Measurements from ENCODE around the gene UACA.
"Not testable (repeated sequence)": the region's sequence is repeated elsewhere in the genome, so short reads cannot be mapped to it uniquely, and the experiment has no call there.

The UACA gene

DNA sequence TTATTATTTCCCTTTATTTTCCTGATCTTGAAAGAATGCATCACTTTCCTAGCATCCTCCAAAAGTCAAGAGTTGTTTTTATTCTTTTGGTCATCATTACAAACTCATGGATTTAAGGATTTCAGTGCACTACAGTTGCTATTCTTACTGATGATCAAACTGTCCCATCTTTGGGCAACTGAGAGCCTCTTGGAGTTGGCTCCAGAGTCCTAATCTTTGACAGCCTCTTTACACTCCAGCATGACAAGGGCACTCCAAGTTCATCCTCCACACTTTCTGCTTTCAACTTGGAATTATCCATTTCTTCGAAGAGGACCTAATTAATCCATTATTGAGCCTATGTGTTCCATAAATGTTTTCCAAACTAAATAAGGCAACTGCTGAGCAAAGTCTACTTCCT is 5.7 kb downstream of the UACA start:
- no peak for DNase-seq (ENCODE audit: low read depth)

- DNase-seq (ENCODE audit: low read depth) = no peak
Measured at GRCh38 chr15:70754862-70755261, 8.5 kb downstream of the UACA start.

- no peak for DNase-seq (ENCODE audit: low read depth)
Measured at GRCh38 chr15:70753101-70753829, 10.1 kb downstream of the UACA start.

- no peak for DNase-seq (ENCODE audit: low read depth)
Measured at GRCh38 chr15:70752193-70752635, 11.1 kb downstream of the UACA start.

GRCh38 chr15:70750203-70750869 is 13.0 kb downstream of the UACA start:
- no peak for DNase-seq (ENCODE audit: low read depth)

- peak; percentile 43 for DNase-seq (ENCODE audit: low read depth)
Measured at GRCh38 chr15:70748281-70748747, 15.0 kb downstream of the UACA start.

DNA sequence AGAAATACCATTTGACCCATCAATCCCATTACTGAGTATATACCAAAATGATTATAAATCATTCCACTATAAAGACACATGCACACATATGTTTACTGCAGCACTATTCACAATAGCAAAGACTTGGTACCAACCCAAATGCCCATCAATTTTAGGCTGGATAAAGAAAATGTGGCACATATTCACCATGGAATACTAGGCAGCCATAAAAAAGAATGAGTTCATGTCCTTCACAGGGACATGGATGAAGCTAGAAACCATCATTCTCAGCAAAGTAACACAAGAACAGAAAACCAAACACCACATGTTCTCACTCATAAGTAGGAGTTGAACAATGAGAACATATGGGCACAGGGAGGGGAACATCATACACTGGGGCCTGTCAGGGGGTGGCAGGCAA is 16.8 kb downstream of the UACA start:
- not testable (repeated sequence) for DNase-seq (ENCODE audit: low read depth)

- DNase-seq (ENCODE audit: low read depth) = peak; percentile 30
Measured at GRCh38 chr15:70742928-70743327, 20.4 kb downstream of the UACA start.

DNA sequence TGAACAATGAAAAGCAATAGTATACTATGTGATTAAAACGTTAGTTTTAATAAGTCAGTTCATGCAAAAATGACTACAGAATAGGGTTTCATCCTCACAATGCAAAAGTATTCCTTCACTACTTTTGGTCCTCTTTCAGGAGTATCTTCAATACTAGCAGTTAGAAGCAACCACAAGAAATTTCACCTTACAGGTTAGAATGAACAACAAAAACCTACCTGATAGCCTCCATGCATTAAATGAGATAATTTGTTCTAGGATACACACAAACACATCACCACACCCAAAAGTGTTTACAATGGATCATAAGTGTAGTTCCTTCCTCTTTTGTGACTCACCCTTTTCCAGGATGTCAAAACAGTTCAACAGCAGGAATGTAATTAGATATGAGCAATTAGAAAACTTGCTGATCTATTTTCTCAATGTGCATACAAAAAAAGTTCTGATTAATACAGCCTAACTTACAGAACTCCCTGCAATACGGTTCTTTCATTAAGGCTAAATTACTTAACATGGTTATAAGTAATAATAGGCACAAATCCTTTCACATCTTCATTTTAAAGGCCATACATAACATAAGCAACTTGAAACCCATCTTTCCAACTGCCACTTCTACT is 21.6 kb downstream of the UACA start:
- DNase-seq (ENCODE audit: low read depth) = peak; percentile 84

DNA sequence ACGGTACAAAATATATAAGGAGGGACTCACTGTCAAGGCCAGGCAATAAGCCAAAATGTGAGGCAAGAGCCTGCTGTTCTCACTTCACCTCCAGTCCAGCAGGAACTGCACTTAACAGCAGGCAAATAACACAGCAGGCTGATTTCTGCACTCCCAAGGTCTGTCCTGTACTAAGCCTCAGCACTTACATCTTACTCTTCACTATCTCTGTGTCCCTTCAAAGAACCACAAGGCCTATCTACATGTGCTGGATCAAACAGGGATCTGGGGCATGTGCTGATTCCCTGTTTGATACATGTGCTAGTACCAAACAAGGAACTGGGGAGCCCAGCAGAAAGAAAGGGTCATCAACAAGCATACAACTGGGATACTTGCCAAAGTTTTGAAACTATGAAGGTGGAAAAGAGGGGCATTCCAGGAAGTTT is 22.2 kb downstream of the UACA start:
- peak; percentile 63 for DNase-seq (ENCODE audit: low read depth)

DNA sequence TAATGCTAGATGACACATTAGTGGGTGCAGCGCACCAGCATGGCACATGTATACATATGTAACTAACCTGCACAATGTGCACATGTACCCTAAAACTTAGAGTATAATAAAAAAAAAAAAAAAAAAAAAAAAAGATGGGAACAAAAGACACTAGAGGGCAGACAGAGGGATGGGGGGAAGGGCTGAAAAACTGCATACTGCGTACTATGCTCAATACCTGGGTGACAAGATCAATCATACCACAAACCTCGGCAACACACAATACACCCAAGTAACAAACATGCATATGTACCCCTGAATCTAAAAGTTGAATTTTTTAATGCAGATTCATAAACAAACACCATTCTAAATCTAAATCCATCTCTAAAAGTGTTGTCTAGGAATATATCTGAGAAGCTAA is 28.3 kb downstream of the UACA start:
- not testable (repeated sequence) for DNase-seq (ENCODE audit: low read depth)

DNA sequence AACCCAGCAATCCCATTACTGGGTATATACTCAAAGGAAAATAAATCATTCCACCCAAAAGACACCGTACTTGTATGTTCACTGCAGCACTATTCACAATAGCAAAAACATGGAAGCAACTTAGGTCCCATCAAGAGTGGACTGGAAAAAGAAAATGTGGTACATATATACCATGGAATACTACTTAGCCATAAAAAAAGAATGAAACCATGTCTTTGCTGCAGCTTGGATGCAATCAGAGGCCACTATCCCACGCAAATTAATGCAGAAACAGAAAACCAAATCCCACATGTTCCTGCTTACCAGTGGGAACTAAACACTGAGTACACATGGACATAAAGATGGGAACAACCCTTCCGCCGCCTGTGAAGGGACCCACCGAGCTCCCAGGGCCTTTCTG is 34.2 kb downstream of the UACA start:
- DNase-seq (ENCODE audit: low read depth) = no peak

- no peak for DNase-seq (ENCODE audit: low read depth)
Measured at GRCh38 chr15:70726753-70727152, 36.6 kb downstream of the UACA start.

DNA sequence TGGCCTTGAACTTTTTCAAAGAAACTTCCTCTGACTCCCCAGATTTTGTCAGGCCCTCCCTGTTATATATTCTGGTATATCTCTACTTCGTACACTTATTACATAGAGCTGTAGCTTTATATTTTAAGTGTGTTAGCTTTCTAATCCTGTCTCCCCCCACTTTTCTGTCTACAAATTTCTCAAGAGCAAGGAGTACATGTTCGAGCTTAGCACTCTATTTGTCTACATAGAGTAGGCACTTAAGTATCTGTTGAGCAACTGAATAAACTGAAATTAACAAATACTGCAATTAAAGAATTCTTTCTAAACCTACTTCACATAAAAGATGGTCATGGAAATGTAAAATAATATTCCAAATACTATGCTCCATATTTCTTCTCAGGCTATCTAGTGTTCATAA is 39.4 kb downstream of the UACA start:
- DNase-seq (ENCODE audit: low read depth) = no peak

DNA sequence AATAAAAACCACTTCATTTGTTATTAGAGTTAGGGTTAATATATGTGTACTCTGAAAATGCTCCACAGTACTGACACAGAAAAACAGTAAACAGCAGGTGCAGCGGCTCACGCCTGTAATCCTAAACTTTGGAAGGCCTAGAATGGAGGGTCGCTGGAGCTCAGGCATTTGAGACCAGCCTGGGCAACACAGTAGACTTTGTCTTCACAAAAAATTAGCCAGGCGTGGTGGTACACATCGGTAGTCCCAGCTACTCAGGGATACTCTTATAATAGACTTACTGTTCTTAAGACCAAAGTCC is 40.3 kb downstream of the UACA start:
- DNase-seq (ENCODE audit: low read depth) = no peak

- peak; percentile 73 for DNase-seq (ENCODE audit: low read depth)
Measured at GRCh38 chr15:70722266-70723121, 40.9 kb downstream of the UACA start.

GRCh38 chr15:70720228-70721016 is 42.9 kb downstream of the UACA start:
- DNase-seq (ENCODE audit: low read depth) = peak; percentile 52

- no peak for DNase-seq (ENCODE audit: low read depth)
Measured at GRCh38 chr15:70717237-70717793, 46.0 kb downstream of the UACA start.

GRCh38 chr15:70715840-70716485 is 47.4 kb downstream of the UACA start:
- DNase-seq (ENCODE audit: low read depth) = peak; percentile 54

GRCh38 chr15:70714565-70714964 is 48.8 kb downstream of the UACA start:
- DNase-seq (ENCODE audit: low read depth) = no peak

GRCh38 chr15:70714015-70714414 is 49.3 kb downstream of the UACA start:
- DNase-seq (ENCODE audit: low read depth) = peak; percentile 46

Data from ELR (cell line).